Fibroblast of skin of left biceps (primary cell): ENCODE measurements around the gene NKG7.
"Not testable (repeated sequence)": the region's sequence is repeated elsewhere in the genome, so short reads cannot be mapped to it uniquely, and the experiment has no call there.

Source experiments
- DNase-seq, 2 experiments: peaks; one replicate each; pipeline ENCODE4 v3.0.0-alpha.2; 2013; ENCODE audit warnings: low read depth in 2 of 2

Gene NKG7

DNA sequence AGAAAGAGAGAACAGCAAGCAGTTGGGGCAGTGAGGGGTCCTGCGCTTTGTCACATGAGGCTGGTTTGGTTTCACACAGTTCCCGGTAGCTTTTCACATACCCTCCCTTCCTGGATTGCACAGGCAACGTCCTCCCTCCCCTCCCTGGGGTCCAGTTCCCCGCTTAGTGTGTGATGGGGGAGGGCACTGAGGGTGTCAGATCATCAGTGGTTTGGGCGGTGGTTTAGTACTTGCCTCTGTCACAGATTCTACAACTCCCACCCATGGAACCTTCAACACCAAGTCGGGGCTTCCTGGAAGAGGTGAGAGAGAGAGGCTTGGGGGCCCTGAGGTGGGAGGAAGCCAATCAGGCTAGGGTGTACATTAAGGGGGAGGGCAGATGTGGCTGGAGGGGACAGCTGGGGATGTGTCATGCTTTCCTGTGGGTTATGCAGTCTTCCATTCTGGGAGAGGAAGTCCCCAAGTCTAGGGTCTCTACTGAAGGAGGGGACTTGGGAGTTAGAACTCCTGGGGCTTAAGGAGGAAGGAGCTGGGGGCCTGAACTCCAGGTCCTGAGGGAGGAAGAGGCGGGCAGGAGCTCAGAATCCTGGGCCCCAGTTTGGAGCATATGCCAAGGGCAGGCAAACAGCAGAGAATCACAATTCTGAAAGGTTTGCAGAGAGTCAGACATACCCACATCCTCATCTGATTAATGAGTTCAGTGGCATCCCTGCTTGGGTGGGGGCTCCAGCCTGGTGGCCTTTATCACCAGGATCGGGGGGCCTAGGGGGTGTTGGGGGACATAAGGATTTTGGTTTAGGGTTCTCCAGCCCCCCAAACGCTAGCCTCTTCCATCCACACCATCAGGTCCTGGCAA is at the start of gene NKG7:
Gene NKG7, minus strand, starts transcription at position 6 of the 856 bp plus-strand sequence. CDS start 119 bp downstream, outside the sequence.
- DNase-seq = no peak

- peak; percentile 10 to 13 for DNase-seq
Observed at GRCh38 chr19:51422053-51422448, 49.6 kb upstream of the NKG7 start.

GRCh38 chr19:51421229-51422052 is 49.0 kb upstream of the NKG7 start:
- DNase-seq = no peak

DNA sequence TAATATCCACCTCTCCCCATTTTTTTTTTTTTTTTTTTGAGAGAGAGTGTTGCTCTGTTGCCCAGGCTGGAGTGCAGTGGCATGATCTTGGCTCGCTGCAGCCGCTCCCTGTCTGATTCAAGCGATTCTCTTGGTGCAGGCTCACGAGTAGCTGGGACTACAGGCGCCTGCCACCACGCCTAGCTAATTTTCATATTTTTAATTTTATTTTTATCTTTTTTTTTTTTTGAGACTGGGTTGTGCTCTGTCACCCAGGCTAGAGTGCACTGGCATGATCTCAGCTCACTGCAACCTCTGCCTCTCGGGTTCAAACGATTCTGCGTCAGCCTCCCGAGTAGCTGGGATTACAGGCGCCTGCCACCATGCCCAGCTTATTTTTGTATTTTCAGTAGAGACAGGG is 48.1 kb upstream of the NKG7 start:
- DNase-seq = not testable (repeated sequence)

DNA sequence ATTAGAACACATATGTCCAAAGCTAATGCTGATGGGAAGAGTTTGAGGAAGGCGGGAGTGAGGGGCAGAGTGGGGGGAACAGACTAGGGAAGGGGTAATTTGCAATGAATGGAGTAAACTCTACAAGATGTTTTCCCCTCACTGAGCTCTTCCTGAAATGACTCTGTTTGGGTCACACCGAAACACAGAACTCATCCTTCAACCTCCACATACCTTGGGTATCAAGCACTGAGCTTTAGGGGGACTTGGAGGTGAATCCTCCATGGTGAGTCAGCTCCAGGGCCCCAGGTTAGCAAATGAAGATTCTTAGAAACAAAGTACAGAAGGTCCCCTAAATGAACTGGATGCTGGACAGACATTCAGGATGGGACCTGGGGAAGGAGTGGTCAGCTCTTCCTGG is 46.3 kb upstream of the NKG7 start:
- no peak for DNase-seq

DNA sequence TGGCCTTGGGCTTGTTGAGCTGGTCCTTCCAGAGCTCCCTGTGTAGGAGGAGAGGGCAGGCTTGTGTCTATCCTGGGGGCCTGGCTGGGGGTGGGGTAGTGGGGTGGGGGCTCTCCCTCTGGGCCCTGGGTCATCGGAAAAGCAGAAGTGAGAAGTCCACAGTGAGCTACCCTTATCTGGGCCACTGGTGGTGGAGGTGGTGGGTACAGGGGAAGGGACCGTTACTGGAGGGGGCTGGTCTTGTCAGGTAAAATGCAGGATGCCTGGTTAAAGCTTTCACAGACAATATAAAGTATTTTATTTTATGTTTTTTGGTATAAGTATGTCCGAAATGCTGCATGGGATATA is 45.3 kb upstream of the NKG7 start:
- no peak for DNase-seq

- DNase-seq = no peak
Observed at GRCh38 chr19:51417107-51417809, 44.8 kb upstream of the NKG7 start, which contains the start of gene SIGLEC10. Gene SIGLEC10 (minus strand): TSS chr19:51417642. CDS start chr19:51417581, 61 bp downstream.

- DNase-seq = not testable (repeated sequence)
Observed at GRCh38 chr19:51416422-51416821, 44.0 kb upstream of the NKG7 start.

DNA sequence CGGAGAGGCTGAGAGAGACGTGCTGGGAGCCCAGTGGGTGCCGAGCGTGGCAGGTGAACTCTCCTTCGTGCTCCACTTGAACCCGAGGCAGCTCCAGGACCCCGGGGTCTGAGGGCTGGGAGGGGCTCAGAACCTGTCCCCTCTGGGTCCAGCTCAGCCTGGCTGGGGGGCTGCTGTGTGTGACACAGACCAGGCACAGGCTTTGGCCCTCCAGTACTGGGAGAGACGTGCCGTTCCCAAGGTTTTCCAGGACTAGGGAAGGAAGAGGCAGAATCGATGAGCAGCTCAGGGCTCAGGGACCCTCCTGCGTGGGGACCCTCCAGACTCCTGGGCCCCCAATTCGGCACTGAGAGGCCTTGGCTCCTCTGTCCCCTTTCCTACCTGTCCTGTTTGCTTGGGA is 42.7 kb upstream of the NKG7 start:
- DNase-seq = no peak

DNA sequence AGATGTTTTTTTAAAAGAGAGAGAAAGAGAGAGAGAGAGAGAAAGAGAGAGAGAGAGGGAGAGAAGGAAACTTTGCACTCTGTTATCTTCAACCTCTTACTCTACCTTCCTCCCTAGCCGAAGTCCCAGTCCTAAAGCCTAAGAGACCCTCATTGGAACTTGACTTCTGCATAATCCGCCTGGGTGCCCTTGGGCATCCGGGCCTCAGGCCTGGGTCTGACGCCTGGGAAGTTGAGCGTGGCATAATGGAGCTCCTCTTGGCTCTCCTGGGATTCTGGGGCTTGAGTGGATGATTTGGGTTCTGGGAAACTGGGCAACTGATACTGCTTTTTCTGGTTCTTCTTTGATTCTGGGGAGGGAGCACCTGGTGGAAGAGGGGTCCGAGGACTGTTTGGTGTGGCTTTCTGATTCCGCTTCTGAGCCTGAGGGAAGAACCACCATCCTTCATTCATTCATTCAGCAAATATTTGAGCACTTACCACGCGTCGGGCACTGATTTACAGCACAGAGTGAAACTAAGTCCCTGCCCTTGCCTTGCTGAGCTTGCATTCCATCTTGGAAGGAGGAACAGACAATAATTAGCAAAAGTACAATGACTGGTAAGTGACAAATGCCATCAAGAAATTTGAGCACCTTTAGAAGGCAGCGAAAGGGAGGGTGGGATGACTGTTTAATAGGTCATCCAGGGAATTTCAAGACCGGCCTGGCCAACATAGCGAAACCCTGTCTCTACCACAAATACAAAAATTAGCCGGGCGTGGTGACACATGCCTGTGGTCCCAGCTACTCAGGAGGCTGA is 38.7 kb upstream of the NKG7 start:
- DNase-seq = no peak

DNA sequence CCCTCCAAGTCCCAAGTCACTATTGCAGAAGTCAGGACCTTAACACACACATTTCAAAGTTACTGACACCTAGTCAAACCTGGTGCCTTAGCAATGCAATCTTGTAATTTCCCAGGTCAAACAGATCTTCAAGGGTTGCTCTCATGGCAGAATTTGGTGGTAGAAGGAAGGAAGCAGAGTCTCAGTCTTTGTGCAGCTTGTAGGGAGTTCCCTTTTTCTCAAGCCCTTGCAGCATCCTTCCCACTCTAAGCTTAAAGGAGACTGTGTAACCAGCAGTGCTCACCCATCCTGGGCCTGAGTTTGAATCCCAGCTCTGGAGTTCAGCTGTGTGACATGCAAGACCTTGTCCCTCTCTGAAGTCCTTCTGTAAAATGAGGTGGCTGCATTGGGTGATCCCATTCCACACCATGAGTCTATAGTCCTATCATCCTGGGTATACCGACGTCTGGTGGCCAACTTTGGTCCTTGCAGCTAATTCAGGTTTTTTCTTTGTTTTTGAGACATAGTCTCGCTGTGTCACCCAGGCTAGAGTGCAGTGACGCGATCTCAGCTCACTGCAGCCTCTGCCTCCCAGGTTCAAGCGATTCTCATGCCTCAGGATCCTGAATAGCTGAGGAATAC is 35.2 kb upstream of the NKG7 start:
- DNase-seq = no peak

- DNase-seq = no peak
Observed at GRCh38 chr19:51402117-51402516, 29.7 kb upstream of the NKG7 start.

- DNase-seq = not testable (repeated sequence)
Observed at GRCh38 chr19:51399936-51400335, 27.5 kb upstream of the NKG7 start.

GRCh38 chr19:51399231-51399630 is 26.8 kb upstream of the NKG7 start:
- no peak for DNase-seq

GRCh38 chr19:51398096-51398704 is 25.7 kb upstream of the NKG7 start:
- no peak for DNase-seq

- DNase-seq = peak; percentile 15 to 21
Observed at GRCh38 chr19:51397453-51397852, 25.0 kb upstream of the NKG7 start.

GRCh38 chr19:51396175-51396574 is 23.7 kb upstream of the NKG7 start:
- no peak for DNase-seq

DNA sequence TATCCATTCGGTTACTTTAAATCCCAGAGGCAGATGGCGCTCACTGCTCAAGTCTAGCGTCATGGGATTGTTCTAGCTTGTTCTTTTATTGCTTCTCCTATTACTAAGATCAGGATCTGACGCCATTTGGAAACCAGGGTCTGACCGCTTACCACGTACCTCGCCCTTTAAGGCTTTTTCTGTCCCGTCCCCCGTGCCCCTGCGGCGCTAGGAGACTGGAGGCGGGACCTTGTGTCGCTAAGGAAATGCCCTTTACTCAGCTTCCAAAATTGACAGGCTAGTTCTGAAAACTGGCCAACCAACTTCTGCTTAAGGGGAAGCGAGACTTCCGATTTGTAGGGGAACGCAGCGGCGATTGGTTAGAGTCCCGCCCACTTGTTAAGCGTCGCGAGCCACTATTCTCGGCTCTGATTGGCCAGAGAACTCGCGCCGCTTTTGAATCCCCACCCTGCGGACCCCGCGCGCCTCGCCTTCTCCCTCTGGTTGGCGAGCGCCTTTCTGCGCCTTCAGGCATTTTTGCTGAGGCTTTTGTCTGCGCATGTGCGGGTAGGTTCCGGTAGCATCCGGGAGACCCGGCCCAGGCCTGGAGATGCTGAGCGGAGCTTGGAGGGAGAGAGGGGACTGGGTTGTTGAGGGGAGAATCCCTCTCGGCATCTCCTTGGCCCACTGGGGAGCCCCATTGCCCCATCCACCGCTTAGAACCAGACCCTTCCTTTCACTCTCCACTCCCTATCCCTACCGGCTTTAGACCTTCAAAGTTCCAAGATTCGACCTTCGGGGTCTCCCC is 21.8 kb upstream of the NKG7 start:
- DNase-seq = peak; percentile 96

- DNase-seq = no peak
Observed at GRCh38 chr19:51392701-51393100, 20.2 kb upstream of the NKG7 start.
